CD4-positive, CD25-positive, alpha-beta regulatory T cell (primary cell): ENCODE results near the gene HAGH. TPM values are rescaled to one million over a fixed set of nuclear protein-coding genes. Genes with fewer than 3 reads are reported as not detected.

Experiments
- ATAC-seq, 2 donors: fragments of 150-1000 bp; cut with Tn5 transposase; one replicate each; pipeline ENCODE4 v1.10.0; 2021; ENCODE audit warnings: low read depth in 2 of 2, moderate number of reproducible peaks in 2 of 2, moderate library complexity in 1 of 2
- DNase-seq, 3 donors: peaks; one replicate each; pipeline versions ENCODE4 v3.0.0 to v3.0.0-alpha.2; 2012 to 2022; ENCODE audit warnings: mixed read lengths in 1 of 3
- H3K27ac ChIP-seq: one replicate; pipeline ENCODE4 v1.7.0; 2013; ENCODE audit warnings: mild to moderate bottlenecking, low read length; ENCODE audit not compliant: insufficient read depth, poor library complexity, severe bottlenecking
- H3K27me3 ChIP-seq: one replicate; pipeline ENCODE4 v1.7.0; 2013; ENCODE audit warnings: low read length; ENCODE audit not compliant: control insufficient read depth, insufficient read depth
- H3K36me3 ChIP-seq: one replicate; pipeline ENCODE4 v1.7.0; 2013; ENCODE audit warnings: mild to moderate bottlenecking, low read length, moderate library complexity; ENCODE audit not compliant: control insufficient read depth, insufficient read depth
- H3K4me1 ChIP-seq: 2 replicates; pipeline ENCODE4 v1.7.0; 2013; ENCODE audit warnings: mild to moderate bottlenecking, low read length; ENCODE audit not compliant: insufficient read depth, control insufficient read depth, poor library complexity, severe bottlenecking
- H3K4me3 ChIP-seq: one replicate; pipeline ENCODE4 v1.7.0; 2013; ENCODE audit warnings: low read depth, mild to moderate bottlenecking, low read length, moderate library complexity
- H3K9me3 ChIP-seq, 2 experiments: 1 replicate in 1 of 2; 2 replicates in 1 of 2; pipeline ENCODE4 v1.7.0; 2013; ENCODE audit warnings: low read length in 2 of 2, mild to moderate bottlenecking in 1 of 2, moderate library complexity in 1 of 2; ENCODE audit not compliant: control insufficient read depth in 2 of 2
- H3K27ac Mint-ChIP-seq, 3 donors: one replicate each; pipeline ENCODE4 v1.8.0; 2020 to 2022; ENCODE audit warnings: mild to moderate bottlenecking in 3 of 3, mixed read lengths in 3 of 3, moderate library complexity in 2 of 3
- H3K27me3 Mint-ChIP-seq: one replicate; pipeline ENCODE4 v1.8.0; 2022; ENCODE audit warnings: mild to moderate bottlenecking, mixed read lengths
- H3K36me3 Mint-ChIP-seq: one replicate; pipeline ENCODE4 v1.8.0; 2020; ENCODE audit warnings: mixed read lengths
- H3K4me1 Mint-ChIP-seq, 4 donors: one replicate each; pipeline ENCODE4 v1.8.0; 2020 to 2022; ENCODE audit warnings: mixed read lengths in 4 of 4, mild to moderate bottlenecking in 1 of 4
- H3K4me3 Mint-ChIP-seq, 4 donors: one replicate each; pipeline ENCODE4 v1.8.0; 2020 to 2022; ENCODE audit warnings: mild to moderate bottlenecking in 4 of 4, mixed read lengths in 4 of 4, moderate library complexity in 3 of 4
- H3K9me3 Mint-ChIP-seq, 7 donors: one replicate each; pipeline ENCODE4 v1.8.0; 2020 to 2022; ENCODE audit warnings: mixed read lengths in 7 of 7, mild to moderate bottlenecking in 3 of 7, moderate library complexity in 2 of 7
- polyA plus RNA-seq, 4 donors: library from polyadenylated mRNA; unstranded; fragments of 300-500 nt; fragmentation: Illumina TruSeq; gene quantifications; one replicate each; pipeline ENCODE4 v1.2.3, GENCODE V29; 2021
- total RNA-seq: library from RNA; stranded (reverse); gene quantifications from one replicate; pipeline ENCODE4 v1.2.3, GENCODE V29; 2022

Gene HAGH
- total and polyA plus RNA-seq, 5 donors from 2014 or later, result 36.1 to 69.1 (median 46.4) TPM

DNA sequence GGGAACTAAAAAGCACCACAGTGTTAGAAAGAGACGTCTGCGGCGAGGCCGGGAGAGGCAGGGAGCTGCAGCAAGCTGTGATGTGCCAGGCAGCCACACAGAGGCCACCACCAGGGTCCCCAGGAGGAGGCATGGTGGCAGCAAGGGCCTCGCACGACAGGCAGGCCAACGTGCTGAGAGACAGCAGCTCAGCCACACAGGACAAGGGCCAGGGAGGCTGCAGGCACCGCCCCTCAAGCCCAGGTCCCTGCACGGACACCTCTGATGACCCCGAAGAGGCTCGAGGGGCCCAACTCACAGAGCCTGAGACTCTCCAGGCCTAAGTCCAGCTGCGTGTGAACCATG, 5.7 kb downstream of the HAGH start:
- Mint-ChIP-seq H3K27ac (peak overlapping the region in 1 of 3 donors; percentile 26), H3K4me3 (peak overlapping the region in 1 of 4 donors; percentile 54), H3K27me3 (no peaks in the 10 kb centered on the region), H3K9me3 (no peaks in the 10 kb centered on the region), H3K4me1 (peaks cover 0 to 22% (median 12%) of the 10 kb centered on the region in 4 donors), H3K36me3 (no peaks in the 10 kb centered on the region)
- H3K4me1 ChIP-seq, result peaks cover 24% of the 10 kb centered on the region
- no peaks in the 10 kb centered on the region for H3K27me3 ChIP-seq
- DNase-seq (no peak), ATAC-seq (no peak)
- H3K27ac ChIP-seq, result no peak overlapping the region
- H3K9me3 ChIP-seq, result no peaks in the 10 kb centered on the region
- H3K36me3 ChIP-seq, result peaks cover 28% of the 10 kb centered on the region
- H3K4me3 ChIP-seq, result no peak overlapping the region

DNA sequence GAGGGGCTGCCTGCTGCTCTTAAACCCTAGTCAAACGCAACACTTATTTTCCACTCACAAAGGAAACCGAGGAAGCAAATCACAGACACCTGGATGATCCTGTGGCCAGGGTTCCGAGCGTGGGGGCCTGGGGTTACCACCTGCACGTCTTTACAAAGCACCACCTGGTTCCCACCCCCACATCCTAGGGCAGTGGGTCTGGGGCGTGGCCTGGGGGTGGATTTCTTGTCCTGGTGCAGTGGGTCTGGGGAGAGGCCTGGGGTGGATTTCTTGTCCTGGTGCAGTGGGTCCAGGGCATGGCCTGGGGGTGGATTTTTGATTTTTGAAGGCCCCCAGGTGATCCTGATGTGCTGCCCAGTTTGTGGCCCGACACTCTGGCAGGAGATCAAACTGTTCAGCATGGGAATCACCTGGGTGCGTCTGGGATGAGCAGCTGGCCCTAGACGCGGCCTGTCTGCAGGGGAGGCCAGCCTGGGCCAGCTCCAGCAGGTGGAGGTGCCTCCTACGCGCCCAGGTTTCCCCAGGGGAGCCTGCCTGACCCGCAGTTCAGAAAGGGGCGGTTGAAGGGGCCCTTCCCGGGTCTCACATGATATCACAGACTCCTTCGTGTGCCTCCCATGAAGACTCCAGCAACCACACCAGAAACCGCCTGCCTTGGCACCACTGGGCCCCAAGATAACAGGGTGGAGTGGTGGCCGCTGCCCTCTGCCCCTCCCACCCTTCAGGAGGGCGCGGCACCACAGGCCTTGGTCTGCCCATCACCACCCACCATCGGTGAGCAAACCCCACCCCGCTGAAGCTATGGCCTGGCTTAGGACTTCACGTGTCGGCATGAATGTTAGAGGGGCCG, 6.3 kb downstream of the HAGH start:
- peaks cover 0 to 16% (median 13%) of the 10 kb centered on the region in 4 donors for H3K4me1 Mint-ChIP-seq
- no peaks in the 10 kb centered on the region for H3K9me3 ChIP-seq
- no peaks in the 10 kb centered on the region for H3K27me3 Mint-ChIP-seq
- DNase-seq (no peak), ATAC-seq (no peak)
- H3K27ac ChIP-seq, result no peak overlapping the region
- H3K4me1 ChIP-seq, result peaks cover 18% of the 10 kb centered on the region
- peaks cover 4% of the 10 kb centered on the region for H3K36me3 Mint-ChIP-seq
- peaks cover 31% of the 10 kb centered on the region for H3K36me3 ChIP-seq
- no peaks in the 10 kb centered on the region for H3K27me3 ChIP-seq
- H3K4me3 Mint-ChIP-seq, result no peak overlapping the region
- H3K4me3 ChIP-seq, result no peak overlapping the region
- H3K9me3 Mint-ChIP-seq, result no peaks in the 10 kb centered on the region
- H3K27ac Mint-ChIP-seq, result no peak overlapping the region

DNA sequence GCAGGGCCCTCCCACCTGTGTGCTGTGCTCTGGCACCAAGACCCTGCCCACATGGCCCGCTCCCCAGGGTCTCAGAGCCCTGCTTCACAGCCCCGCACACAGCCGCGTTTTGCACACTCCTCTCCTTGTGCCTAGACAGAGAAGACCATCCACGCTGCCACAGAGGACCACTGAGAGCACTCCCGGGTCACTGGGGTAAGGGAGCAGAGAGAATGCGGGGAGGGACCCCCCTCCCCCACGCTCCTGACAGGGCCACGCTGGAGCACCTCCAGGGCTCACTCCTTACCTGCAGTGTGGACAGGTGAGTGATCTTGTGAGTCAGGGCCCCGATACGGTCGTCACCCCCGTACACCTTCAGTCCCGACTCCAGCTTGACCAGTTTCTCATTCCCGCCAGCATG, 7.0 kb downstream of the HAGH start:
- H3K4me3 ChIP-seq, result no peak overlapping the region
- H3K27me3 ChIP-seq, result no peaks in the 10 kb centered on the region
- H3K4me1 ChIP-seq, result peaks cover 11% of the 10 kb centered on the region
- peaks cover 37% of the 10 kb centered on the region for H3K36me3 ChIP-seq
- no peak overlapping the region for H3K27ac Mint-ChIP-seq
- H3K9me3 Mint-ChIP-seq, result no peaks in the 10 kb centered on the region
- DNase-seq, result no peak
- no peak overlapping the region for H3K27ac ChIP-seq
- no peaks in the 10 kb centered on the region for H3K9me3 ChIP-seq
- H3K27me3 Mint-ChIP-seq, result no peaks in the 10 kb centered on the region
- peaks cover 9% of the 10 kb centered on the region for H3K36me3 Mint-ChIP-seq
- no peak overlapping the region for H3K4me3 Mint-ChIP-seq
- no peak for ATAC-seq
- H3K4me1 Mint-ChIP-seq, result peaks cover 0 to 10% (median 10%) of the 10 kb centered on the region in 4 donors

DNA sequence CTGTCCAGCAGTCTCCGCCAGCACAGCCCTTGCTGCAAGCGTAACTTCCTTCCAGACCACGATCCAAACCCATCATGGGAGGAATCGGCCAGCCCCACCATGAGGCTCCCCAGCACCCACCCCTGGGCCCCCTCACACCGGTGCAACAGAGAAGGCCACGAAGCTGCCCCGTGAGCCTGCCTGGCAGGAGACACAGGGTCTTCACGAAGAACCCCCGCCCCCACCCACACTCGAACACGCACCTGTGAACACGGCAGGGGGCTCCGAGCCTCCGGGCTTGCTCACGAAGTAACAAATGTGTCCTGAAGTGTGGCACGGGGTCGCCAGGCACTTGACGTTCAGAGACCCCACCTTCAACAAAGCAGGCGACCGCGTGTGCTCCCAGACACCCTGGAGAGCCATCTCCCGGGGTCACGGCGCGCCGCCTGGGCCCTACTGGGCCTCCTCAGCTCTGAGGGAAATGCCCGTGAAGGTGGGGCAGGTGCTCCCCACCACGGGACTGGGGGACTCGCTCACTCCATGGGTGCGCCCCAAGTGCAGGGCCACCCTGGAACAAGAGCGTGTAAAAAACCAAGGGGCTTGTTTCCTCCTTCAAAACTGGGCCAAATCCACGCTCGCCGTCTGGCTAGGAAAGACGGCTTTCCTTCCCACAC, 7.6 kb downstream of the HAGH start:
- no peaks in the 10 kb centered on the region for H3K9me3 Mint-ChIP-seq
- no peak overlapping the region for H3K4me3 ChIP-seq
- H3K4me3 Mint-ChIP-seq, result no peak overlapping the region
- no peaks in the 10 kb centered on the region for H3K27me3 Mint-ChIP-seq
- no peak overlapping the region for H3K27ac Mint-ChIP-seq
- H3K36me3 Mint-ChIP-seq, result peaks cover 9% of the 10 kb centered on the region
- H3K9me3 ChIP-seq, result no peaks in the 10 kb centered on the region
- H3K4me1 ChIP-seq, result peaks cover 7% of the 10 kb centered on the region
- no peaks in the 10 kb centered on the region for H3K27me3 ChIP-seq
- no peak for DNase-seq
- ATAC-seq, result no peak
- H3K27ac ChIP-seq, result no peak overlapping the region
- peaks cover 0 to 7% (median 4%) of the 10 kb centered on the region in 4 donors for H3K4me1 Mint-ChIP-seq
- H3K36me3 ChIP-seq, result peaks cover 37% of the 10 kb centered on the region

DNA sequence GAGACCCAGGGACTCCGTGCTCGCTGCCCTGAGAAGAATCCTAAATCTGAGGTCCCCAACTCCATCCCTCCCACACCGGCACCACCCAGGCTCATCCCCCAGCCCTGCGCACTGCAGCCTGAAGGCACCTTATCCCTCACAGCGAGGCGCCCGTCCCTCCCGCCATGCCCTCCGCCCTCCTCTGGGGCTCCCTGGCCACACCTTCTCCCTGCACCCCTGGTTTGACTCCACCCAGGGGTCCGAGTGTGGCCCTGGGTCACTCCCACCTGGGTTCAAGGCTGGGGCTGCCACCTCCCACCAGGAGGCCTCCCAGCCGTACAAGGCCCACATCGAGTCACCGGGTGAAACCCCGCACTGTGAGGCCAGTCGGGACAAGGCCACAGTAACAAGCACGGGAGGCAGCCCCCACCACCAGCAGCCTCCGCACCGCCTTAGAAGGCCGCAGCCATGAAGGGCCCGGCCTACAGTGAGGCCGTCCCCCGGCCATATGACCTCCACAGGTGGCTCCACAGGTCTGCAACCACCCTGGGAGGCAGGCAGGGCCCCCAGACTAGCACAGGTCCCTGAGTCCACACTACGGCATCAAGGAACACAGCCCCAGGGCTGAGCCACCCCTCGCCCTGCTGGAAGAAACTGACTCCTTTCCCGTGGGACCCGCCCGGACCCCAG, 8.3 kb downstream of the HAGH start:
- Histone ChIP-seq H3K27ac (no peak overlapping the region), H3K36me3 (peaks cover 44% of the 10 kb centered on the region), H3K9me3 (no peaks in the 10 kb centered on the region), H3K4me1 (peaks cover 3% of the 10 kb centered on the region), H3K4me3 (no peak overlapping the region), H3K27me3 (no peaks in the 10 kb centered on the region)
- H3K27me3 Mint-ChIP-seq, result no peaks in the 10 kb centered on the region
- peaks cover 0 to 6% (median 2%) of the 10 kb centered on the region in 4 donors for H3K4me1 Mint-ChIP-seq
- H3K36me3 Mint-ChIP-seq, result peaks cover 15% of the 10 kb centered on the region
- no peak for DNase-seq
- no peak overlapping the region for H3K27ac Mint-ChIP-seq
- ATAC-seq, result no peak
- H3K9me3 Mint-ChIP-seq, result no peaks in the 10 kb centered on the region
- no peak overlapping the region for H3K4me3 Mint-ChIP-seq

DNA sequence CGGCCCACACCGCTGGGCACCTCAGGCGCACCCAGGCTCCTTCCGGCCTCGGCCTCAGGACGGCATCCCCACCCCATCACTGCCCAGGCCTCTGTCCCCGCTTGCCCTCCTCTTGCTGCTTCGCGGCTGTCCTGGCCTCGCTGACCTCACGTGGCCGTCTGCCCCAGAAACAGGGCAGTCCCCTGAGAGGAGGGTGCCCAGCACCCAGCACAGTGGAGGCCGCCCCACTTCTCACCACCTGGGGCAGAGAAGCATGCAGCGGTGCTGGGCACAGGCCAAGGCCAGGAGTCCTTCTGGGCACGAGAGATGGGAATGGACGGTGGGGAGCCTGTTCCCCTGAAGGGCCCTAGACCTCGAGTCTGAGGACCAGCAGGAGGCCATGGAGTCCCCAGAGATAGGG, 8.9 kb downstream of the HAGH start:
- peaks cover 3% of the 10 kb centered on the region for H3K4me1 ChIP-seq
- no peak overlapping the region for H3K4me3 ChIP-seq
- no peaks in the 10 kb centered on the region for H3K9me3 ChIP-seq
- ATAC-seq, result no peak
- H3K27me3 ChIP-seq, result no peaks in the 10 kb centered on the region
- Mint-ChIP-seq H3K36me3 (peaks cover 19% of the 10 kb centered on the region), H3K27ac (no peak overlapping the region), H3K27me3 (no peaks in the 10 kb centered on the region), H3K4me1 (peaks cover 0 to 9% (median 7%) of the 10 kb centered on the region in 4 donors), H3K4me3 (no peak overlapping the region), H3K9me3 (no peaks in the 10 kb centered on the region)
- no peak for DNase-seq
- H3K36me3 ChIP-seq, result peaks cover 46% of the 10 kb centered on the region
- no peak overlapping the region for H3K27ac ChIP-seq

DNA sequence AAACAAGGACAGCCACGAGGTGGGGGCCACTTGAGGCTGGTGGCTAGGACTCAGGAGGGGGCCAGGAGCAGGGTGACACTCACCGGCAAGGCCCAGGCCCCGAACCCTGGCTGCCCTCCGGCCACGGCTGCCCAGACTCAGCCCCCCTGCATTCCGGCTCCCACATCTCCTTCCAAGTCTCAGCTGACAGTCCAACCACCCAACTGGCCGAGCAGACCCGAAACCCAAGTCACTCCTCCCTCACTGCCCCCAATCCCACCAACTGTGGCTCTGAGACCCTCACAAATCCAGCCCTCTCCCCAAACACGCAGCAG, 9.4 kb downstream of the HAGH start:
- H3K27ac ChIP-seq, result no peak overlapping the region
- H3K9me3 ChIP-seq, result no peaks in the 10 kb centered on the region
- H3K4me3 ChIP-seq, result no peak overlapping the region
- Mint-ChIP-seq H3K9me3 (no peaks in the 10 kb centered on the region), H3K36me3 (peaks cover 19% of the 10 kb centered on the region), H3K4me3 (no peak overlapping the region), H3K4me1 (peaks cover 0 to 9% (median 7%) of the 10 kb centered on the region in 4 donors), H3K27me3 (no peaks in the 10 kb centered on the region), H3K27ac (no peak overlapping the region)
- DNase-seq (no peak), ATAC-seq (no peak)
- H3K4me1 ChIP-seq, result no peaks in the 10 kb centered on the region
- no peaks in the 10 kb centered on the region for H3K27me3 ChIP-seq
- H3K36me3 ChIP-seq, result peaks cover 41% of the 10 kb centered on the region
